ENCODE results near the gene TST.
"Not testable (repeated sequence)": the region's sequence is repeated elsewhere in the genome, so short reads cannot be mapped to it uniquely, and the experiment has no call there.

Gene TST

GRCh38 chr22:36991206-36991605 lies 28.0 kb downstream of the TST start:
- Histone ChIP-seq H3K36me3 (ENCODE audit: insufficient read depth) (no peaks in the 10 kb centered on the region), H3K9ac (no peak overlapping the region), H3K4me2 (no peak overlapping the region), H4K20me1 (ENCODE audit: insufficient read depth) (no peaks in the 10 kb centered on the region), H3K27ac (no peak overlapping the region), H2AFZ (ENCODE audit: low read depth) (no peak overlapping the region), H3K4me3 (IDR thresholded peaks at IDR 0.05; ENCODE audit: insufficient read depth, low read depth, low read length) (no peak overlapping the region), H3K79me2 (ENCODE audit: insufficient read depth, low read depth) (no peaks in the 10 kb centered on the region), H3K27me3 (ENCODE audit: insufficient read depth, low read depth) (peaks cover 62% of the 10 kb centered on the region), H3K4me1 (ENCODE audit: low read depth, poor library complexity, severe bottlenecking) (no peaks in the 10 kb centered on the region)
- TF ChIP-seq CTCF (conservative IDR thresholded peaks at IDR 0.05; ENCODE audit: low read depth, low read length), result no peak

DNA sequence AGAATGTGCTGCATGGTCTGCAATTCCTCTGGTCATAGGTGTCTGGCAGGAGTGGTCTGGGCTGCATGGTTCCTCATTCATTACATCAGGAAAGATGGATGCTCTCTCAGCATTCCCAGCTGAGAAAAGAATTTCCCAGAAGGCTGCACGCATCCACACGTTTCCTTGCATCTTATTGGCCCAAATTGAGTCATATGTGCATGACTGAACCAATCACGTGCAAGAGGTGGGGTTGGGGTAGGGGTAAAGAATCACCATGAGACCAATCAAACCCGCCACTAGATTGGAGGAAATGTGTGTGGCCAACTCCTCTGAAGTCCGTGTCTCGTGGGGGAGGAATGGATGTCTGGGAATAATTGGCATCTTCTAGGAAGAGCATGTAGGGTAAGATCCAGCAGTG lies 28.8 kb downstream of the TST start:
- Histone ChIP-seq H3K4me1 (ENCODE audit: low read depth, poor library complexity, severe bottlenecking) (no peaks in the 10 kb centered on the region), H3K4me3 (IDR thresholded peaks at IDR 0.05; ENCODE audit: insufficient read depth, low read depth, low read length) (no peak overlapping the region), H4K20me1 (ENCODE audit: insufficient read depth) (no peaks in the 10 kb centered on the region), H2AFZ (ENCODE audit: low read depth) (no peak overlapping the region), H3K27ac (no peak overlapping the region), H3K9ac (no peak overlapping the region), H3K36me3 (ENCODE audit: insufficient read depth) (no peaks in the 10 kb centered on the region), H3K4me2 (no peak overlapping the region), H3K27me3 (ENCODE audit: insufficient read depth, low read depth) (peaks cover 56% of the 10 kb centered on the region), H3K79me2 (ENCODE audit: insufficient read depth, low read depth) (no peaks in the 10 kb centered on the region)
- no peak for TF ChIP-seq CTCF (conservative IDR thresholded peaks at IDR 0.05; ENCODE audit: low read depth, low read length)

GRCh38 chr22:36989012-36989411 lies 30.2 kb downstream of the TST start:
- H2AFZ ChIP-seq (ENCODE audit: low read depth); H3K4me1 ChIP-seq (ENCODE audit: low read depth, poor library complexity, severe bottlenecking); H4K20me1 ChIP-seq (ENCODE audit: insufficient read depth); H3K27ac ChIP-seq; H3K36me3 ChIP-seq (ENCODE audit: insufficient read depth); H3K4me2 ChIP-seq; H3K4me3 ChIP-seq (IDR thresholded peaks at IDR 0.05; ENCODE audit: insufficient read depth, low read depth, low read length); H3K79me2 ChIP-seq (ENCODE audit: insufficient read depth, low read depth); H3K9ac ChIP-seq: not testable (repeated sequence)
- H3K27me3 ChIP-seq (ENCODE audit: insufficient read depth, low read depth), result peaks cover 46% of the 10 kb centered on the region

GRCh38 chr22:36988075-36988832 lies 31.0 kb downstream of the TST start:
- Histone ChIP-seq H3K79me2 (ENCODE audit: insufficient read depth, low read depth) (no peaks in the 10 kb centered on the region), H3K4me1 (ENCODE audit: low read depth, poor library complexity, severe bottlenecking) (no peaks in the 10 kb centered on the region), H3K36me3 (ENCODE audit: insufficient read depth) (no peaks in the 10 kb centered on the region), H3K27me3 (ENCODE audit: insufficient read depth, low read depth) (peaks cover 40% of the 10 kb centered on the region), H3K4me3 (IDR thresholded peaks at IDR 0.05; ENCODE audit: insufficient read depth, low read depth, low read length) (no peak overlapping the region), H2AFZ (ENCODE audit: low read depth) (no peak overlapping the region), H3K27ac (no peak overlapping the region), H3K4me2 (no peak overlapping the region), H3K9ac (no peak overlapping the region), H4K20me1 (ENCODE audit: insufficient read depth) (no peaks in the 10 kb centered on the region)
- no peak for TF ChIP-seq CTCF (conservative IDR thresholded peaks at IDR 0.05; ENCODE audit: low read depth, low read length)

- no peaks in the 10 kb centered on the region for H3K79me2 ChIP-seq (ENCODE audit: insufficient read depth, low read depth)
- H3K4me3 ChIP-seq (IDR thresholded peaks at IDR 0.05; ENCODE audit: insufficient read depth, low read depth, low read length), result no peak overlapping the region
- H3K9ac ChIP-seq, result no peak overlapping the region
- no peaks in the 10 kb centered on the region for H4K20me1 ChIP-seq (ENCODE audit: insufficient read depth)
- no peak overlapping the region for H2AFZ ChIP-seq (ENCODE audit: low read depth)
- no peak overlapping the region for H3K4me2 ChIP-seq
- TF ChIP-seq CTCF (conservative IDR thresholded peaks at IDR 0.05; ENCODE audit: low read depth, low read length), result peak; percentile 96
- peaks cover 33% of the 10 kb centered on the region for H3K27me3 ChIP-seq (ENCODE audit: insufficient read depth, low read depth)
- H3K4me1 ChIP-seq (ENCODE audit: low read depth, poor library complexity, severe bottlenecking), result no peaks in the 10 kb centered on the region
- no peaks in the 10 kb centered on the region for H3K36me3 ChIP-seq (ENCODE audit: insufficient read depth)
- no peak overlapping the region for H3K27ac ChIP-seq
Measured at GRCh38 chr22:36986242-36986821, 32.9 kb downstream of the TST start.
